Right ventricle myocardium superior (tissue), 1 donor: ENCODE results near the gene CENPVL1. TPM values are rescaled to one million over a fixed set of nuclear protein-coding genes. Genes with fewer than 3 reads are reported as not detected.

Experiments
- total RNA-seq: library from RNA; stranded (reverse); fragmentation: NEBNext Ultra II Directional; extraction: Animal tissue kit (Norgen Biotek cat#: 25700); gene quantifications from one replicate; pipeline ENCODE4 v1.2.1, GENCODE V29; 2021
- donor health status: DM: no; HTN: yes; CAD: no; lungs with severe emphysema.

Gene CENPVL1
- total RNA-seq, 1 donor from 2014 or later = not detected

Other genes starting within 250 kb of the CENPVL1 start
- gene NUDT11, start 213.9 kb upstream of the CENPVL1 start, total RNA-seq = not detected
- not detected for gene CENPVL3, start 91.6 kb upstream of the CENPVL1 start, total RNA-seq
- gene CENPVL2, start 27.7 kb upstream of the CENPVL1 start, total RNA-seq = not detected
- 6.9 TPM for gene GSPT2, start 32.9 kb downstream of the CENPVL1 start, total RNA-seq
- gene MAGED1, start 183.1 kb downstream of the CENPVL1 start, total RNA-seq = 54.8 TPM